Measurements from ENCODE around the gene NAPSA.

NAPSA gene

GRCh38 chr19:50377517-50377916, 12.1 kb upstream of the NAPSA start:
- ChIA-PET POLR2A (no interaction called here), CTCF (interaction anchor here (1.8 kb wide), 1 partner anchor 9 kb away, joined by 8 read pairs; no protein-coding TSS in a partner anchor)
- H3K4me3 ChIP-seq (ENCODE audit: low read depth, low read length) = no peak overlapping the region
- DNase-seq (ENCODE audit: low read depth, low spot score) = no peak
- no peak for TF ChIP-seq CTCF (IDR thresholded peaks at IDR 0.05; ENCODE audit: insufficient read depth, low read length, missing control alignments)

GRCh38 chr19:50377051-50377461, 11.6 kb upstream of the NAPSA start:
- CTCF ChIA-PET = interaction anchor here (1.8 kb wide), 1 partner anchor 9 kb away, joined by 8 read pairs; no protein-coding TSS in a partner anchor

GRCh38 chr19:50376166-50377050, 11.0 kb upstream of the NAPSA start, which contains the start of gene NR1H2:
Gene NR1H2, plus strand, starts transcription at chr19:50376457. Its CDS starts 1,149 bp downstream, at chr19:50377606.
- DNase-seq (ENCODE audit: low read depth, low spot score) = peak; percentile 93
- peak within 1 kb of the TSS; percentile 95 for H3K4me3 ChIP-seq (ENCODE audit: low read depth, low read length)
- TF ChIP-seq CTCF (IDR thresholded peaks at IDR 0.05; ENCODE audit: insufficient read depth, low read length, missing control alignments) = no peak
- ChIA-PET CTCF (interaction anchor here (0.9 to 2.3 kb wide), 5 partner anchors 8 to 180 kb away, joined by 3 to 9 read pairs (median 4); no protein-coding TSS in a partner anchor), POLR2A (interaction anchor here (1.8 kb wide), 1 partner anchor 8 kb away, joined by 4 read pairs; the partner anchor contains the start of gene POLD1)

More at GRCh38 chr19:50377051-50377461, 11.6 kb upstream of the NAPSA start:
- no peak for TF ChIP-seq CTCF (IDR thresholded peaks at IDR 0.05; ENCODE audit: insufficient read depth, low read length, missing control alignments)
- peak overlapping the region; percentile 48 for H3K4me3 ChIP-seq (ENCODE audit: low read depth, low read length)
- no peak for DNase-seq (ENCODE audit: low read depth, low spot score)
- POLR2A ChIA-PET = no interaction called here

- ChIA-PET CTCF (interaction anchor here (4.5 to 6.9 kb wide), 2 partner anchors 14 to 91 kb away, joined by 38 to 132 read pairs; no protein-coding TSS in a partner anchor), POLR2A (no interaction called here)
- TF ChIP-seq CTCF (IDR thresholded peaks at IDR 0.05; ENCODE audit: insufficient read depth, low read length, missing control alignments) = no peak
- DNase-seq (ENCODE audit: low read depth, low spot score) = no peak
- H3K4me3 ChIP-seq (ENCODE audit: low read depth, low read length) = no peak overlapping the region
Measured at GRCh38 chr19:50371914-50372475, 6.6 kb upstream of the NAPSA start.

- TF ChIP-seq CTCF (IDR thresholded peaks at IDR 0.05; ENCODE audit: insufficient read depth, low read length, missing control alignments) = peak; percentile 79
- peak; percentile 28 for DNase-seq (ENCODE audit: low read depth, low spot score)
- CTCF ChIA-PET = interaction anchor here (0.6 to 6.9 kb wide), 31 partner anchors 9 to 555 kb away, joined by 3 to 132 read pairs (median 5); partner anchors contain the start of genes JOSD2, POLD1 and SPIB
- POLR2A ChIA-PET = interaction anchor here (0.5 to 1.4 kb wide), 2 partner anchors 12 to 260 kb away, joined by 4 read pairs; no protein-coding TSS in a partner anchor
- H3K4me3 ChIP-seq (ENCODE audit: low read depth, low read length) = peak overlapping the region; percentile 80
Measured at GRCh38 chr19:50368649-50369570, 3.5 kb upstream of the NAPSA start.

Data from AG04449 (cell line).